ENCODE results near the gene KANK3.
"Not testable (repeated sequence)": the region's sequence is repeated elsewhere in the genome, so short reads cannot be mapped to it uniquely, and the experiment has no call there.

KANK3 gene

GRCh38 chr19:8370176-8371010 is 27.3 kb upstream of the KANK3 start:
- no peak for DNase-seq

- no peak for DNase-seq
These were observed 24.4 kb upstream of the KANK3 start for GRCh38 chr19:8367327-8368001.

- DNase-seq: no peak
These were observed 23.9 kb upstream of the KANK3 start for GRCh38 chr19:8366961-8367326.

DNA sequence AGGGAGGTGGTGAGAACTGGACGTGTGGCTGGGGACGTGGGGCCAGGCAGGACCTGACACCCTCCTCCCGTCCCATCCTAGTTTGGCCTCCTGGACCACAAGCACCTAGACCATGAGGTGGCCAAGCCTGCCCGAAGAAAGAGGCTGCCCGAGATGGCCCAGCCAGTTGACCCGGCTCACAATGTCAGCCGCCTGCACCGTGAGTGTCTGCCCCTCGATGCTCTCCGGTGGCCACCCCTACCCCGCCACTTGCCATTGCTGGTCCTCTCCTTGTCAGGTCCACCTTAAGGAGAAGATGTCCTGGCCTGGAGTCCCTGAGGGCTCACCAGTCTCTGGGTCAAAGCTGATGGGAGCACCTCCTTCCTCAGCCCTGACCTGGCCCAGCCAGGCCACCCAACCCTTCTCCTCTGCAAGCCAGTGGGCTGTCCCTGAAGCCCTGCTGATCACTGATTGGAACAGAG is 23.1 kb upstream of the KANK3 start:
- no peak for DNase-seq

- no peak for DNase-seq
These were observed 21.0 kb upstream of the KANK3 start, which contains the start of gene ANGPTL4 for GRCh38 chr19:8363803-8364771. TSS of gene ANGPTL4 (plus strand) at chr19:8364155. CDS start at chr19:8364322, 167 bp downstream.

DNA sequence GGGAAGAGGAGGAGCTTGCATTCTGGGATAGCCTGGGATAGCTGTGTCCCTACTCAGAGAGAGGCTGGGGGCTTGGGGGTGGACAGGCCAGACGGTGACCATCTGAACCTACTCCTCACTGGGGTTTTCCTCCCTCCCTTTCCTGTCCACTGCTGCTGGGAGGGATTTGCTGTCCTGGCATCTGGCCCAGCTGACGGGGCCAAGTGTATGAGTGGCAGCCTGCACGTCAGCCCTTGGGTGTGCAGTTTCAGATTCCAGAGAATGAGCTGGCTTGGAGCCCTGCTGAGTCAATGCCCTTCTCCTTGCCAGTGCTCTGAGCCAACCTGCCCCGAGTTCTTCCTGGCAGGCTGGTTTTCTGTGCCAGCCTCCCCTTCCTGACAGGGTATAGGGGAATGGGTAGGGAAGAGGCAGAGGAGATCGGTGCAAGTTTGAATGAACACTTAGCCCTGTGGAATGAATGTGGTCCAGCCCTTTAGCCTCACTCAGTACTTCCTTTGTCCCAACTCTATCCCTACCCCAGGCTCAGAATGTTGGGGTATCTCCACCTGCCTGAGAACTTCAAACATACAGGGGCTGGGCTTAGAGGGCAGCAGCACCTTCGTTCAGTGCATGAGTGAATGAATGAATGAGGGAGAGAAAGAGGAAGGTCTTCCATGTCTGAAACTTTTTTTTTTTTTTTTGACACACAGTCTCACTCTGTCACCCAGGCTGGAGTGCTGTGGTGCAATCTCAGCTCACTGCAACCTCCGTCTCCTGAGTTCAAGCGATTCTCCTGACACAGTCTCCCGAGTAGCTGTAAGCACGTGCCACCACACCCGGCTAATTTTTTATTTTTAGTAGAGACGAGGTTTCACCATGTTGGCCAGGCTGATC is 19.1 kb upstream of the KANK3 start:
- no peak for DNase-seq

DNA sequence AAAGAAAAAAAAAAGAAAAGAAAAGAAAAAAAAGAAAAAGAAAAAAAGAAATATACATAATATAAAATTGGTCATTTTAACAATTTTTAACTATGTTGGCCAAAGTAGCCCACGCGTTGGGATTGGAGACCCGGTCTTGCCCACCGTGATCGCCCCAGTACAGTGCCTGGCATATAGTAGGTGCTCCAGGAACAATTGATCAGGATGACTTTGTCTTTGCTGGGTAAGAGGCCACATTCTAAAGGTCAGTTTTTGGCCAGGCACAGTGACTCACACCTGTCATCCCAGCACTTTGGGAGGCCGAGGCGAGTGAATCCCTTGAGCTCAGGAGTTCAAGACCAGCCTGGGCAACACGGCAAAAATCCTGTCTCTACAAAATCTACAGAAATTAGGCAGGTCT is 17.1 kb upstream of the KANK3 start:
- DNase-seq: no peak

GRCh38 chr19:8358948-8359347 is 15.9 kb upstream of the KANK3 start:
- DNase-seq: no peak

- DNase-seq: no peak
These were observed 14.0 kb upstream of the KANK3 start for GRCh38 chr19:8357007-8357521.

GRCh38 chr19:8355631-8356402 is 12.8 kb upstream of the KANK3 start:
- DNase-seq: no peak

DNA sequence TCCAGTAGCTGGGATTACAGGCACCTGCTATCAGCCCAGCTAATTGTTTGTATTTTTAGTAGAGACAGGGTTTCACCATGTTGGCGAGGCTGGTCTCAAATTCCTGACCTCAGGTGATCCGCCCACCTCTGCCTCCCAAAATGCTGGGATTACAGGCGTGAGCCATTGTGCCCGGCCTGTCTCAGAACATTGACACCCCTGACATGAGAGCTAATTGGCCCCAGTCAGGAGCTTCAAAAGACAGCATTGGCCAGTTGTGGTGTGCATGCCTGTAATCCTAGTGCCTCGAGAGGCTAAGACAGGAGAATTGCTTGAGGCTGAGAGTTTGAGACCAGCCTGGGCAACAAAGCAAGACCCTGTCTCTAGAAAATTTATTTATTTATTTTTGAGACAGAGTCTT is 9.8 kb upstream of the KANK3 start:
- not testable (repeated sequence) for DNase-seq

- no peak for DNase-seq
These were observed 9.2 kb upstream of the KANK3 start for GRCh38 chr19:8352134-8352827.

GRCh38 chr19:8349629-8350372 is 6.7 kb upstream of the KANK3 start:
- DNase-seq: not testable (repeated sequence)

- DNase-seq: no peak
These were observed 402 bp upstream of the KANK3 start for GRCh38 chr19:8343483-8343844.

DNA sequence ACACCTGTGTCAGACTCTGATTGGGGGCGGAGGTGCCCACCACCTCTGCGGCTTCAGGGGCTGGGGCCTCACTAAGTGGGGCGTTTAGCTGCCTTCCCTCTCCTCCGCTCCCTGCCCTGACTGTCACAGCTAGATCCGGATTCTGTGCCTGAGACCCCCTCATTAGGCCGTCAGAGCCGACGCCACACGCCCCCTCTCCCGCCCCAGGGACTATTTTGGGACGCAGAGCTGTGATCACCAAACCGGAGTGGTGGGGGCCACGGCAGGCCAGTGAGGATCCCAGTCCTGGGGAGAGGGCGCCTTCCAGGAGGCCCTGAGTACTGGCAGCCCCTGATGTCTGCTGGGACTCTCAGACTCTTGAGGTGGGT is 762 bp downstream of the KANK3 start:
- no peak for DNase-seq

GRCh38 chr19:8341504-8341903 is 1.6 kb downstream of the KANK3 start:
- not testable (repeated sequence) for DNase-seq

- DNase-seq: no peak
These were observed 2.5 kb downstream of the KANK3 start for GRCh38 chr19:8340341-8341096.

DNA sequence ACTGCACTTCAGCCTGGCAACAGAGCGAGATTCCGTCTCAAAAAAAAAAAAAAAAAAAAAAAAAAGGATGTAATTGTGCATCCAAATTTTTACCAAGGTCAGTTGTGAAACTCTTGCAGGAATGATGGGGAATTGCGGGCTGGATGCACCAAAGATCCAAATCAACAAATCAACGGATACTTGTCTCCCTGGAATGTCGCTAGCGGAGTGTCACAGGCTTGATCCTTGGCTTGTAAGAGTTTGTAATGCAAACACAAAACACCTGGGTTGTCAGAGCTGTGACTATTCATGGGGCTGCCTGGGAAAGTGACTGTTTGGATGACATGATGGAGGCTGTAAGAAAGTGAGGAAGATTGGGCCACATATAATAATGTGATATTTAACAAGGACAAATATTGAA is 4.2 kb downstream of the KANK3 start:
- no peak for DNase-seq

DNA sequence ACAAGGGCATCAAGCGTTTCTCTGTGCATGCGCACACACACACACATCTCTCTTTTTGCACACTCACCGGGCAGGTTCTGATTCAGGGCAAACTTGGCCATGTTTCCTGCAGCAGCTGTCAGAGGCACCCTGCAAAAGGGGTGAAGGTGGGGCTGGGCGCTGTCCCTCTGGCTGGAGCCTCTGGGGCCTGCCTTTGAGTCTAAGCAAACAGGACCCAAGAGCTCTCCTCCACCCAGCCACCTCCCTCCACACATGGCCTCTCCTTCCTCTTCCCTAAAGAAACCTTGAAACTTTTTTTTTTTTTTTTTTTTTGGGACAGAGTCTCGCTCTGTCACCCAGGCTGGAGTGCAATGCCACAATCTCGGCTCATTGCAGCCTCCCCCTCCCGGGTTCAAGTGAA is 5.3 kb downstream of the KANK3 start:
- no peak for DNase-seq
